Left ventricle myocardium superior (tissue), 1 donor: ENCODE measurements around the gene PDXDC1. TPM values are rescaled to one million over a fixed set of nuclear protein-coding genes. Genes with fewer than 3 reads are reported as not detected.
"Not testable (repeated sequence)": the region's sequence is repeated elsewhere in the genome, so short reads cannot be mapped to it uniquely, and the experiment has no call there.

Experiments used
- ATAC-seq: fragments of 200-7000 bp; cut with Tn5 transposase; one replicate; pipeline ENCODE4 v1.9.1; 2020; ENCODE audit warnings: mild to moderate bottlenecking, moderate library complexity
- DNase-seq: peaks from one replicate; pipeline ENCODE4 v3.0.0-alpha.2; 2020
- intact Hi-C: fragments of 100-400 bp; cut with micrococcal nuclease; formaldehyde crosslinking; loops from one replicate; pipeline ENCODE4 v1.11.0; 2022
- microRNA-seq: library from miRNA; unstranded; fragments of <30 nt; microRNA quantifications from one replicate; pipeline ENCODE4 v1.2.0, GENCODE V29; 2020; ENCODE audit warnings: borderline number of aligned reads
- total RNA-seq: library from RNA; stranded (reverse); fragmentation: NEBNext Ultra II Directional; extraction: Animal tissue kit (Norgen Biotek cat#: 25700); gene quantifications from one replicate; pipeline ENCODE4 v1.2.1, GENCODE V29; 2021
- donor health status: DM: no; HTN: yes; CAD: no; lungs with severe emphysema.

PDXDC1 gene
- total RNA-seq, 1 donor from 2014 or later = 82.0 TPM

- intact Hi-C loops, DNase-seq: not testable (repeated sequence)
- peak; percentile 34 for ATAC-seq
Observed at GRCh38 chr16:15168953-15169652, 194.3 kb downstream of the PDXDC1 start.

GRCh38 chr16:15179909-15180308 is 205.1 kb downstream of the PDXDC1 start:
- ATAC-seq, intact Hi-C loops, DNase-seq: not testable (repeated sequence)

- intact Hi-C loops, ATAC-seq, DNase-seq: not testable (repeated sequence)
Observed at GRCh38 chr16:15180946-15181345, 206.1 kb downstream of the PDXDC1 start.

- DNase-seq, ATAC-seq, intact Hi-C loops: not testable (repeated sequence)
Observed at GRCh38 chr16:15184000-15184399, 209.2 kb downstream of the PDXDC1 start.

Small RNA genes lying within 50 kb of the gene (microRNA-seq; reads per million reads assigned to microRNA genes)
- gene MIR1972-1 (not detected), gene MIR3180-4 (not detected), gene MIR6511A1 (not detected), gene MIR6511B2 (not detected), gene MIR6770-1 (not detected)

Other genes with a start within 250 kb of the PDXDC1 start
- 3.4 TPM for gene NPIPA2, start 232.5 kb upstream of the PDXDC1 start, total RNA-seq
- gene NOMO1, start 141.3 kb upstream of the PDXDC1 start, total RNA-seq = 129 TPM
- gene NPIPA1, start 37.6 kb upstream of the PDXDC1 start, total RNA-seq = 46.3 TPM
- gene NTAN1, start 81.0 kb downstream of the PDXDC1 start, total RNA-seq = 23.7 TPM
- gene RRN3, start 119.2 kb downstream of the PDXDC1 start, total RNA-seq = 25.8 TPM